ENCODE results near the gene ATP13A5. TPM values are rescaled to one million over a fixed set of nuclear protein-coding genes. Genes with fewer than 3 reads are reported as not detected.

The ATP13A5 gene
- total and polyA plus RNA-seq, 2 of the 8 experiments (the other 6 are each of a cell fraction or from before 2014, with no cell fraction given), result not detected

DNA sequence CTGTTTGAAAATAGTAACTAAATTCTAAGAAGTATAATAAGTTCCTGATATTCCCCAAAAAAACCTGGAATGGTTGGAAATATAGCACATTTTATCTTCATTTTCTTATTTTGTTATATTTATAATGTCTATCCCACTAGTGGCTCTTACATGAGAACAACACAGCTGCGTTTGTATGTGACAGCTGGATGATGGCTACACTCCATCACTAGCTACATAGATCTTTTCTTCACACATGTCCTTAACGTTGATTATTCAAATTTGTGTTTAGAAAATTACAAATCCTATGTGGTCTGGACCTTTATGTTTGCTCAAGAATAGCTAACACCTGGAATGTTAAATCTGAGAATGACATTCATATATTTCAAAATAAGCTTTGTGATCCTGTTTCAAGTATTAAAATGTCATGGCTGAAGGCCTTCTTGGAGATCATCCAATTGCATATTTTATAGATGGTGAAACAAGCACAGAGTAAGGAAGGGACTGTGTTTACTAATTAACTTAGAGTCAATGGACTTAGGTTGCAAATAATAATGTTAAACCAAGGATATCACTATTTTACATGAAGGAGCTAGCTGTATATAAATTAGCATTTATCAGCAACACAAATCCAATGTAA is 60.8 kb downstream of the ATP13A5 start:
- no peak overlapping the region for H3K9ac ChIP-seq (replicated peaks in 1 of 4; ENCODE audit: extremely low read depth in 1 of 4, low read depth in 3 of 4, low read length in 3 of 4)
- H2BK15ac ChIP-seq (ENCODE audit: low read length), result no peak overlapping the region
- no peak overlapping the region for H3K23ac ChIP-seq (ENCODE audit: insufficient read length)
- no peak overlapping the region for H2BK12ac ChIP-seq (ENCODE audit: low read depth, low read length)
- H4K91ac ChIP-seq (replicated peaks; ENCODE audit: insufficient read length, low read length), result no peak overlapping the region
- H3K56ac ChIP-seq (replicated peaks; ENCODE audit: insufficient read length, low read depth, low read length), result no peak overlapping the region
- TF ChIP-seq SP4 (IDR thresholded peaks at IDR 0.05; ENCODE audit: low read length) (no peak), CTBP2 (IDR thresholded peaks at IDR 0.05; ENCODE audit: borderline replicate concordance, insufficient read depth, insufficient read length, low read length) (no peak)
- H3K4me2 ChIP-seq (ENCODE audit: insufficient read depth in 1 of 2, low read depth in 2 of 2, low read length in 2 of 2), result no peak overlapping the region
- H2BK5ac ChIP-seq (ENCODE audit: low read depth, low read length), result no peak overlapping the region
- no peak overlapping the region for H3K27ac ChIP-seq (ENCODE audit: low read depth, low read length)
- H4K20me1 ChIP-seq (replicated peaks in 1 of 2; ENCODE audit: control insufficient read depth in 1 of 2, insufficient read depth in 2 of 2, low read length in 2 of 2), result no peaks in the 10 kb centered on the region
- H3K9me3 ChIP-seq (ENCODE audit: insufficient read depth in 2 of 2, low read depth in 1 of 2, low read length in 1 of 2), result no peaks in the 10 kb centered on the region
- H2BK20ac ChIP-seq (ENCODE audit: low read length), result no peak overlapping the region
- no peak overlapping the region for H3K14ac ChIP-seq (ENCODE audit: insufficient read length)
- no peak overlapping the region for H3K18ac ChIP-seq (ENCODE audit: extremely low read depth, low read length)
- peaks cover 0 to 7% (median 2%) of the 10 kb centered on the region in 4 experiments; a peak in 4 of 7 replicates for H3K4me1 ChIP-seq (replicated peaks in 1 of 4; ENCODE audit: control insufficient read depth in 3 of 4, insufficient read depth in 4 of 4, low read length in 3 of 4)
- no peak overlapping the region for H3K4me3 ChIP-seq (ENCODE audit: extremely low read depth in 1 of 4, insufficient read depth in 2 of 4, low read depth in 3 of 4, low read length in 4 of 4)
- ChIA-PET CTCF (ENCODE audit: partially characterized antibody) (no interaction called here), POLR2A (ENCODE audit: partially characterized antibody) (no interaction called here)
- no peak overlapping the region for H4K8ac ChIP-seq (ENCODE audit: extremely low read depth, insufficient read depth, low read length)
- H3K79me2 ChIP-seq (ENCODE audit: control insufficient read depth in 1 of 2, insufficient read depth in 2 of 2, low read length in 2 of 2), result no peaks in the 10 kb centered on the region
- 89% methylated on average over 2 of the region's 2 CpGs; no CpG with 5 or more reads in 1 of the 2 experiments for WGBS, 2 experiments (ENCODE audit: extremely low coverage in 1 of 2, insufficient coverage in 1 of 2, insufficient read length in 1 of 2, insufficient replicate concordance in 2 of 2, low coverage in 1 of 2, low lambda C conversion rate in 2 of 2, missing lambda C conversion rate in 1 of 2)
- no peak overlapping the region for H3K4ac ChIP-seq (replicated peaks; ENCODE audit: insufficient read length, low read depth, low read length)
- FAIRE-seq (no peak), DNase-seq (ENCODE audit: low read depth in 1 of 2, low spot score in 2 of 2) (no peak)
- H2AFZ ChIP-seq (ENCODE audit: low read length), result no peak overlapping the region
- no peaks in the 10 kb centered on the region for H3K79me1 ChIP-seq (ENCODE audit: low read depth, low read length)
- H4K5ac ChIP-seq (ENCODE audit: insufficient read length, low read depth, low read length), result no peak overlapping the region
- H2AK5ac ChIP-seq (ENCODE audit: low read depth, low read length), result no peak overlapping the region
- H2BK120ac ChIP-seq (replicated peaks; ENCODE audit: low read depth, low read length), result no peak overlapping the region
- no peaks in the 10 kb centered on the region for H3K23me2 ChIP-seq (ENCODE audit: low read depth, low read length)
- H3K27me3 ChIP-seq (replicated peaks in 1 of 4; ENCODE audit: control insufficient read depth in 3 of 4, extremely low read depth in 1 of 4, insufficient read depth in 3 of 4, low read length in 3 of 4), result no peaks in the 10 kb centered on the region
- H3K36me3 ChIP-seq (ENCODE audit: control insufficient read depth in 2 of 4, insufficient read depth in 4 of 4, low read length in 3 of 4), result no peaks in the 10 kb centered on the region
